Immature natural killer cell (primary cell): ENCODE measurements around the gene KCTD15. TPM values are rescaled to one million over a fixed set of nuclear protein-coding genes. Genes with fewer than 3 reads are reported as not detected.
A peak's percentile ranks its signal among the peaks of the same experiment; 100 is the strongest.

ENCODE experiments used
- DNase-seq, 3 donors: peaks; one replicate each; pipeline ENCODE4 v3.0.0; 2022; ENCODE audit warnings: mixed read lengths in 1 of 3
- H3K27ac Mint-ChIP-seq, 6 donors: one replicate each; pipeline ENCODE4 v1.8.0; 2020; ENCODE audit warnings: mixed read lengths in 6 of 6, mild to moderate bottlenecking in 5 of 6, inconsistent platforms in 4 of 6, moderate library complexity in 3 of 6
- H3K27me3 Mint-ChIP-seq, 3 donors: one replicate each; pipeline ENCODE4 v1.8.0; 2020 to 2021; ENCODE audit warnings: low read depth in 3 of 3, mild to moderate bottlenecking in 3 of 3, mixed read lengths in 3 of 3, moderate library complexity in 3 of 3, inconsistent platforms in 1 of 3
- H3K36me3 Mint-ChIP-seq, 3 donors: one replicate each; pipeline ENCODE4 v1.8.0; 2020; ENCODE audit warnings: mixed read lengths in 3 of 3, inconsistent platforms in 2 of 3, mild to moderate bottlenecking in 2 of 3
- H3K4me1 Mint-ChIP-seq, 2 donors: one replicate each; pipeline ENCODE4 v1.8.0; 2020; ENCODE audit warnings: inconsistent platforms in 2 of 2, mild to moderate bottlenecking in 2 of 2, mixed read lengths in 2 of 2, moderate library complexity in 1 of 2
- H3K4me3 Mint-ChIP-seq, 5 donors: one replicate each; pipeline ENCODE4 v1.8.0; 2020; ENCODE audit warnings: mild to moderate bottlenecking in 5 of 5, mixed read lengths in 5 of 5, inconsistent platforms in 3 of 5, moderate library complexity in 3 of 5
- H3K9me3 Mint-ChIP-seq, 6 donors: one replicate each; pipeline ENCODE4 v1.8.0; 2020; ENCODE audit warnings: mild to moderate bottlenecking in 6 of 6, mixed read lengths in 6 of 6, inconsistent platforms in 4 of 6, moderate library complexity in 3 of 6
- polyA plus RNA-seq, 3 donors: library from polyadenylated mRNA; unstranded; fragments of 300-500 nt; fragmentation: Illumina TruSeq; gene quantifications; one replicate each; pipeline ENCODE4 v1.2.3, GENCODE V29; 2021

The KCTD15 gene
- polyA plus RNA-seq, 3 donors from 2014 or later, result not detected

DNA sequence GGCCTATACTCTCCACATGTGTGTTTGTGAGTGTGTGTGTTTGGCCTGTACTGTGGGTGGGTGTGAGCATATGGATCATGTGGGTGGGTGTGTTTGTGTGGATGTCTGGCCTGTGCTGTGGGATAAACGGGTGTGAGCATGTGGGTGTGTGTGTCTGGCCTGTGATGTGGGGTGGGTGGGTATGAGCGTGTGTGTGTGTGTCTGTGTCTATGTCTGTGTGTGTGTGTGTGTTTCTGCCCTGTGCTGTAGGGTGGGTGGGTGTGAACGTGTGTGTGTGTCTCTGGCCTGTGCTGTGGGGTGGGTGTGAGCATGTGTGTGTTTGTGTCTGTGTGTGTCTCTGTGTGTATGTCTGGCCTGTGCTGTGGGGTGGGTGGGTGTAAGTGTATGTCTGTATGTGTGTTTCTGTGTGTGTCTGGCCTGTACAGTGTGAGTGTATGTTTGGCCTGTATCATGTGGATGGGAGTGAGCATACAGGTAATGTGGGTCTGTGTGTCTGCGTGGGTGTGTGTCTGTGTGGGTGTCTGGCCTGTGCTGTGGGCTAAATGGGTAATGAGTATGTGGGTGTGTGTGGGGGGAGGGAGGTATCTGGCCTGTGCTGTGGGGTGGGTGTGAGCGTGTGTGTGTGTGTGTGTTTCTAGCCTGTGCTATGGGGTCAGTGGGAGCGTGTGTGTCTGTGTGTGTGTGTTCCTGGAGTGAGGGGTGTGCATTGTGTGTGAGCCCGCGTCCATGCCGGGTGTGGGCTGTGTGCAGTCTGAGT, 20.8 kb upstream of the KCTD15 start:
- peaks cover 6 to 8% of the 10 kb centered on the region in 2 donors for H3K4me1 Mint-ChIP-seq
- DNase-seq, result no peak
- no peaks in the 10 kb centered on the region for H3K9me3 Mint-ChIP-seq
- H3K36me3 Mint-ChIP-seq, result no peaks in the 10 kb centered on the region
- no peak overlapping the region for H3K4me3 Mint-ChIP-seq
- peaks cover 3 to 11% (median 6%) of the 10 kb centered on the region in 3 donors for H3K27me3 Mint-ChIP-seq
- no peak overlapping the region for H3K27ac Mint-ChIP-seq

GRCh38 chr19:33777351-33777750, 19.3 kb upstream of the KCTD15 start:
- Mint-ChIP-seq H3K4me3 (no peak overlapping the region), H3K27ac (no peak overlapping the region), H3K9me3 (no peaks in the 10 kb centered on the region), H3K4me1 (peaks cover 6 to 8% of the 10 kb centered on the region in 2 donors), H3K27me3 (peaks cover 3 to 20% (median 6%) of the 10 kb centered on the region in 3 donors), H3K36me3 (no peaks in the 10 kb centered on the region)
- DNase-seq, result no peak

GRCh38 chr19:33777753-33778088, 18.9 kb upstream of the KCTD15 start:
- no peaks in the 10 kb centered on the region for H3K9me3 Mint-ChIP-seq
- peaks cover 3 to 21% (median 6%) of the 10 kb centered on the region in 3 donors for H3K27me3 Mint-ChIP-seq
- no peak for DNase-seq
- H3K4me3 Mint-ChIP-seq, result no peak overlapping the region
- H3K27ac Mint-ChIP-seq, result no peak overlapping the region
- peaks cover 6 to 8% of the 10 kb centered on the region in 2 donors for H3K4me1 Mint-ChIP-seq
- H3K36me3 Mint-ChIP-seq, result no peaks in the 10 kb centered on the region

DNA sequence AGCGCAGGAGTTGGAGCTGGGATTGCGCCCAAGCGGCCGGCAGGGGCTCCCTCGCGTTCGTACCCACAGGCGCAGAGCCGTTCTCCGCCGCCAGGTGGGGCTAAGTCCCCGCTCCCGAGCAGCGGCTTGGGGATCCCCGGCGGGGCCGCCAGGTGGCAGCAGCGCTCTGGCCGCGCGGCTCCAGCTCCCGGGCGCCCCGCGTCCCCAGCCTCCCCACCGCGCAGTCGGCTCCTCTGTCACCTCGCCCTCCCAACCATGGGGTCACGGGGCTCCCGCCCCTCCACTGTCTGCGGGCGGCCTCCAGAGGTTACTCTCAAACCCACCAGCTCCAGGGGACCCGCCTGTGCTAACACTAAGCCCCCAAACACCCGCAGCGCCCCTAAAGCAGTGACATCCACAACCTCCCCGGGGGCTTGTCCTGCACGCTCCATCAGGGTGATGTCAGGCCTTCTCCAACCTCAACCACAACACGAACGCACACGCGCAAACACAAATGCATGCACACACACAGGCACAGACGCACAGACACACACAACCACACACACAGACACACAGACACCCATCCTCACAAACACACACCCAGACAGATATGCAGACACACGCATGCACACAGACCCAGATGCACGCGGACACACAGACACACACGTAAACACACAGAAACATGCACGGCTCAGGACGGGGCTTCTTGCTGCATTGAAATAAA, 18.4 kb upstream of the KCTD15 start:
- H3K27me3 Mint-ChIP-seq, result peaks cover 3 to 21% (median 6%) of the 10 kb centered on the region in 3 donors
- H3K36me3 Mint-ChIP-seq, result no peaks in the 10 kb centered on the region
- peak; percentile 71 to 77 (median 74) for DNase-seq
- no peaks in the 10 kb centered on the region for H3K9me3 Mint-ChIP-seq
- peak overlapping the region in 1 of 6 donors; percentile 56 for H3K27ac Mint-ChIP-seq
- H3K4me3 Mint-ChIP-seq, result peak overlapping the region in 3 of 5 donors; percentile 4 to 56 (median 27)
- peaks cover 6 to 8% of the 10 kb centered on the region in 2 donors for H3K4me1 Mint-ChIP-seq

DNA sequence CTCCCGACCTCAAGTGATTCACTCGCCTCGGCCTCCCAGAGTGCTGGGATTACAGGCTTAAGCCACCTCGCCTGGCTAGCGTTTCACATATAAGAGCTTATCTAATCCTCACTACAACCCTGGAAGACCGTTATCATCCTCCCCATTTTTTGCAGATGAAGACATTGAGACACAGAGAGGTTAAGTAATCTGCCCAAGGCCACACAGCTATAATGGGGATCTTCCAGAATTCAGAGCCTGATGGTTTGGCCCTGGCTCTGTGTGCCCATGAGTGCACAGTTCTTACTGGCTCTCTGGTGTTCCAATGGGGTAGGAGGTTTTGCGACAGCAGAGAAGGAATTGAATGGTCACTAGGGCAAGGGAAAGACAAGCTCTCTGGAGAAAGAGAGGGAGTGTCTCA, 16.8 kb upstream of the KCTD15 start:
- no peaks in the 10 kb centered on the region for H3K9me3 Mint-ChIP-seq
- no peak overlapping the region for H3K4me3 Mint-ChIP-seq
- no peak overlapping the region for H3K27ac Mint-ChIP-seq
- no peak for DNase-seq
- peaks cover 6 to 8% of the 10 kb centered on the region in 2 donors for H3K4me1 Mint-ChIP-seq
- no peaks in the 10 kb centered on the region for H3K36me3 Mint-ChIP-seq
- H3K27me3 Mint-ChIP-seq, result peaks cover 3 to 21% (median 7%) of the 10 kb centered on the region in 3 donors

DNA sequence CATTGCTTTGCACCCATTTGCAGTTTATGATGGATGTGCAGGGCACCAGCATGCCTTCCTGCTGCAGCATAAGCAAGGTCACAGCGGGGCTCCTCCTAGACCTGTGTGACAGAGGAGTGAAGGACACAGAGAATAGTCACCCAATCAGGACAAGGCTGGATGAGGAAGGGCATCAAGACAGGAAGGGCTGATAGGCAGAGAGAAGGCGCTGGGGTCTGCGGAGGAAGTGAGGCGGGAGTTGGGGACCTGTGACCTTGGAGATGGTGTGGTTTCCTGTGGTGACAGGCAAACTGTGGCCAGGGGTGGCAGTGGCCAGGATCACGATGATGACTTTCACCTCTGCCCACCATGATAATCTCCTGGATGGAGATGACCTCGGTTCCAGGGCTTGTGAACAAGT, 16.4 kb upstream of the KCTD15 start:
- no peaks in the 10 kb centered on the region for H3K36me3 Mint-ChIP-seq
- H3K4me3 Mint-ChIP-seq, result no peak overlapping the region
- no peaks in the 10 kb centered on the region for H3K9me3 Mint-ChIP-seq
- H3K4me1 Mint-ChIP-seq, result peaks cover 6 to 8% of the 10 kb centered on the region in 2 donors
- H3K27me3 Mint-ChIP-seq, result peaks cover 3 to 21% (median 8%) of the 10 kb centered on the region in 3 donors
- no peak for DNase-seq
- no peak overlapping the region for H3K27ac Mint-ChIP-seq

DNA sequence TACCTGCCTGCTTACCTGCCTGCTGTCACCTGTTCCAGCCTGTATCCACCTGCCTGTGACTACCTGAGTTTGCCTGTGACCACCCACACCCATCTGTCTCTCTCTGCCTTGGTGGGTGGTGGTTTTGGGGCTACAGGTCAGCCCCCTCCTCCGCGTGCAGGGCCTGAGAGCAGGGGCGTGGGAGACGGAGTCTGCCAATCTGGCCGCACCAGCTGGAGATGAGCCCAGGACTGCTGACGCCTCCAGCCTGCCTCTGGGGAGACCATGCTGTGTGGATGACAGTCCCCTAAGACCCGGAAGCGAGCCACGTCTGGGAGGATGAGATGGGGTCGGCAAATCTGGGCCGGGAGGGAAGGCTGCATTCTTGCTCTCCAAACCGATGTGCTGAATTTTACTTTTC, 15.9 kb upstream of the KCTD15 start:
- no peaks in the 10 kb centered on the region for H3K9me3 Mint-ChIP-seq
- H3K4me3 Mint-ChIP-seq, result no peak overlapping the region
- peaks cover 6% of the 10 kb centered on the region in 2 donors for H3K4me1 Mint-ChIP-seq
- peaks cover 3 to 21% (median 8%) of the 10 kb centered on the region in 3 donors for H3K27me3 Mint-ChIP-seq
- no peak overlapping the region for H3K27ac Mint-ChIP-seq
- H3K36me3 Mint-ChIP-seq, result no peaks in the 10 kb centered on the region
- DNase-seq, result no peak

DNA sequence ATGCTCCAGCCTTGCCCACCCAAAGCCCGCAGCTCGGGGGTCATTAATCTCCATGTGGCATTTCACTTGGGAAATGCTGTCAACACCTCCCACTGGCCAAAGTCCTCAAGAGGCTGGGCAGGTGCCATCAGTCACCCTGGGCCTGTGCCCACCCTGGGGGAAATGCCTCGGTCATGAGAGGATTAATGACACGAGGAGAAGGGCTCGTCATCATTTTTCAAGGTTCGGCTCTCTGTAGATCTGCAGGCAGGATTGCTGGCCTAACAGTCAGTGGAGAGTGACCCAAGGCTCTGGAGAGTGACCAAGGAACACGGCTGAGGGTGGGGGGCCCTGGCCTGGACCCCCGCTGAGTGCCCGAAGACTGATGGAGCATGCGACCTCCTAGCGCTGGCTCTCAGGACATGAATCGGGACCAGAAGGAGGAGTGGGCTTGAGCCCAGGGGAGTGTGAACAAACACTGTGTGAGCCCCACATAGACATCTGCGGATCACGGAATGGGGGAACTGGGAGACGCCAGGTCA, 15.2 kb upstream of the KCTD15 start:
- H3K4me3 Mint-ChIP-seq, result no peak overlapping the region
- no peak for DNase-seq
- no peak overlapping the region for H3K27ac Mint-ChIP-seq
- H3K36me3 Mint-ChIP-seq, result no peaks in the 10 kb centered on the region
- H3K9me3 Mint-ChIP-seq, result no peaks in the 10 kb centered on the region
- peaks cover 3 to 21% (median 8%) of the 10 kb centered on the region in 3 donors for H3K27me3 Mint-ChIP-seq
- peaks cover 6% of the 10 kb centered on the region in 2 donors for H3K4me1 Mint-ChIP-seq

DNA sequence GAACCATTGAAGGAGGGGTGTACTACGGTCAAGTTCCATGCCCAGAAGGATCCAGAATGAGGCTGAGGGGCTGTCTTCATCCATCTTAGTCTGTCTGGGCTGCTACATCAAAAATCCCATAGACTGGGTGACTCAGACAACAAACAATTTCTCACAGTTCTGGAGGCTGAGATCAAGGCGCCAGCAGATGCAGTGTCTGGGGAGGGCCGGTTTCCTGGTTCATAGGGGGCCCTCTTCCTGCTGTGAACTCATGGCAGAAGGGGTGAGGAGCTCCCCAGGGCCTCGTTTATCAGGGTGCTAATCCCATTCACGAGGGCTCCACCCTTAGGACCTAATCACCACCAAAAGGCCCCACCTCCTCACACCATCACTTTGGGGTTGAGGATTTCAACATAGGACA, 14.7 kb upstream of the KCTD15 start:
- H3K9me3 Mint-ChIP-seq, result no peaks in the 10 kb centered on the region
- no peak for DNase-seq
- H3K4me1 Mint-ChIP-seq, result peaks cover 6% of the 10 kb centered on the region in 2 donors
- no peak overlapping the region for H3K4me3 Mint-ChIP-seq
- no peaks in the 10 kb centered on the region for H3K36me3 Mint-ChIP-seq
- no peak overlapping the region for H3K27ac Mint-ChIP-seq
- peaks cover 3 to 21% (median 8%) of the 10 kb centered on the region in 3 donors for H3K27me3 Mint-ChIP-seq

DNA sequence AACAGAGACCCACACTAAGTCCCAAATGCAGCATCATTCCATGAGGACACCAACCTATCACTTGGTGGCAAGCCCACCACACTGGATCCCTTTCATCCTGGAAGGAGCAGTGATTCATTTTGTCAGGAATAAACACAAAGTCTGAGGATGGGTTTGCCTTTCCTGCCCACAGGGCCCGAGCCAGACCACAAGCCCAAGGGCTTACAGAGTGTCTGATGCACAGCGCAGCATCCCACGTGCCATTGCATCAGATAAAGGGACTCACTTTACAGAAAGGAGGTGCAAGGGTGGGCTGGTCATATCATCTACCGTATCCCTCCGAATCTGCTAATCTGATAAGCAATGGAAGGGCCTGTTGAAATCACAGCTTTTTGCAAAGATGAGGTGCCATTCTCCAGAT, 12.2 kb upstream of the KCTD15 start:
- no peak overlapping the region for H3K4me3 Mint-ChIP-seq
- H3K27me3 Mint-ChIP-seq, result peaks cover 7 to 23% (median 12%) of the 10 kb centered on the region in 3 donors
- DNase-seq, result no peak
- H3K36me3 Mint-ChIP-seq, result no peaks in the 10 kb centered on the region
- no peak overlapping the region for H3K27ac Mint-ChIP-seq
- no peaks in the 10 kb centered on the region for H3K9me3 Mint-ChIP-seq
- H3K4me1 Mint-ChIP-seq, result no peaks in the 10 kb centered on the region

DNA sequence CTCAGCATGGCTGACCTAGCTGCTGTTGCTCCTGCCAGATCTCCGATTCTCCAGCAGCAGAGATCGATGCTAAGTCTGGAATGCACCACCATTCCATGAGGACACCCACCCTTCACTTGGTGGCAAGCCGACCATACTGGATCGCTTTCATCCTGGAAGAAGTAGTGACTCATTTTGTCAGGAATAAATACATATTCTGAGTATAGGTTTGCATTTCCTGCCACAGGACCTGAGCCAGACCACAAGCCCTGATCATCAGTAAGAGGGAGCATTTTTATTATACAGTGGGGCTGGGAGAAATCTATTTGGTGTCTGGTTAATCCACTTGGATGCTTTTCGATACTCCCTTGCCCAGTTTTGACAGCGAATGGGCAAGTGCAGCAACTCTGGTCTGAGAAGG, 10.9 kb upstream of the KCTD15 start:
- Mint-ChIP-seq H3K27ac (no peak overlapping the region), H3K27me3 (peaks cover 4 to 18% (median 9%) of the 10 kb centered on the region in 3 donors), H3K4me3 (no peak overlapping the region)

DNA sequence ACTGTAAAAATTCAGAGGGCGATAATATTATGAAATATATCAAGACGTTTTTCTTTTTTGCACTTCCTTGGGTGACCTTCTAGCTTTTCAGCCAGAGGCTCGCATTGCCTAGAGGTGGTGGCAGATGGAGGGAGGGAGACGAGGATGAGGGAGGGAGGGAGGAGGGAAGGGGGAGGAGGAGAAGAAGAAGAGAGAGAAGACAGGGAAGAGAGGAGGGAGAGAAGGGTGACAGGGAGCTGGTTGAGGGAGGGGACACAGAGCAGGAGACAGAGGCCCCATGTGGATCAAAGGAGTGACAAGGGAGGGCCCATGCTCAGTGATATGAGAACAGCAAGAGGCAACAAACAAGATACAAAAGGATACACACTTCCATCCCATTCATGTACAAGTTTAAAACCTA, 8.0 kb upstream of the KCTD15 start:
- H3K9me3 Mint-ChIP-seq, result no peaks in the 10 kb centered on the region
- H3K27ac Mint-ChIP-seq, result no peak overlapping the region
- H3K4me1 Mint-ChIP-seq, result no peaks in the 10 kb centered on the region
- H3K4me3 Mint-ChIP-seq, result no peak overlapping the region
- DNase-seq, result no peak
- peaks cover 8 to 9% (median 8%) of the 10 kb centered on the region in 3 donors for H3K27me3 Mint-ChIP-seq
- H3K36me3 Mint-ChIP-seq, result no peaks in the 10 kb centered on the region

More for the DNA sequence above, 10.9 kb upstream of the KCTD15 start:
- no peaks in the 10 kb centered on the region for H3K36me3 Mint-ChIP-seq
- no peak for DNase-seq
- no peaks in the 10 kb centered on the region for H3K4me1 Mint-ChIP-seq
- no peaks in the 10 kb centered on the region for H3K9me3 Mint-ChIP-seq

DNA sequence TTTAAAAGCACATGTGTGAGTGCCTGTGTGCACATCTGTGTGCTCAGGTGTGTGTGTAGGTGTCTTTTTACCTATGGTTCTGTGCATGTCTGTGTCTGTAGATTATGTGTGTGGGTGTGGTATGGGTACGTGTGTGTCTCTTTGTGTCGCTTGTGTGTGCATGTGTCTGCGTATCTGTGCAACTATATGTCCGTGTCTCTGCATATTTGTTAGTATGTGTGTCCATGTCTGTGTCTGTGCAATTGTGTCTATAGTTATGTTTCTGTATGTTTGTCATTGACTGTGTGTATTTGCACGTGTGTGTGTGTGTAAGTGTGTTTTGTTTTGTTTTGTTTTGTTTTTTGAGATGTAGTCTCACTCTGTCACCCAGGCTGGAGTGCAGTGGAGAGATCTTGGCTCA, 7.3 kb upstream of the KCTD15 start:
- Mint-ChIP-seq H3K4me3 (no peak overlapping the region), H3K27me3 (peaks cover 8 to 9% (median 8%) of the 10 kb centered on the region in 3 donors), H3K27ac (no peak overlapping the region), H3K9me3 (no peaks in the 10 kb centered on the region), H3K36me3 (no peaks in the 10 kb centered on the region), H3K4me1 (no peaks in the 10 kb centered on the region)
- DNase-seq, result no peak

DNA sequence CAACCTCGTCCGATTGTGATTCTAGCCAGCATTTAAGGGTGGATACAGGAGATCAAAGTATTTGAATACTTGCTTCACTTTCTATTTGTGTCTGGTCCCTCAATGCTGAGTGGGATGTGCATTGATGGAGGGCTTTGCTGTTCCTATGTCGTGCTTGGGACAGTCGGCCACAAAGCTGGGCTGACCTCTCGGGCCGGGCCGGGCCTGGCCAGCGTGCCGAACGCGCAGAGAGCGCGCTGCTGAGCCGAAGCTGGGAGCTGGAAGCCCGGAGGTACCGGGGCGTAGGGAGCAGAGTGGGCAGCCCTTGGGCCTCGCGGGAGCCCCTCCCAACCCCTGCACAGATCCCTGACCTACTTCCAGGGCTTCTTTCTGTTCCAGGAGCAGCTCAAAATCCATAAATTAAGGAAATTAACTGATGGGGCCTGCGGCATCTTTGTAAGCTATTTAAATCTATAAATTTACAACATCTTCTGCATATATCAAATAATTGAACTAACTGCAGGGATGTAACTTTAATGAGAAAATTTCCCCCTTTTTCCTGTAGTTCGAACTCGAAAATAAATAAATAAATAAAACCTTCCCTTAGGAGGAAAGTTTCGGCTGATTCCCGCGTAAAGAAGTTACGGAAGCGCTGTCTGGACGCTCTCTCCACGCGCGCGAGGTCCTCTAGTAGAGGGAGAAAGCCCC, 1.8 kb upstream of the KCTD15 start:
- Mint-ChIP-seq H3K27me3 (peaks cover 3 to 11% (median 11%) of the 10 kb centered on the region in 3 donors), H3K27ac (no peak overlapping the region), H3K4me1 (peaks cover 0 to 6% of the 10 kb centered on the region in 2 donors), H3K4me3 (peak overlapping the region; percentile 50 to 78 (median 56)), H3K9me3 (no peaks in the 10 kb centered on the region), H3K36me3 (no peaks in the 10 kb centered on the region)
- DNase-seq, result no peak
